Left forelimb (tissue), 1 donor: ENCODE data around the gene MACROH2A1.

Source experiments
- DNase-seq: peaks from one replicate; pipeline ENCODE4 v3.0.0-alpha.2; 2018; ENCODE audit warnings: low spot score

Gene MACROH2A1

DNA sequence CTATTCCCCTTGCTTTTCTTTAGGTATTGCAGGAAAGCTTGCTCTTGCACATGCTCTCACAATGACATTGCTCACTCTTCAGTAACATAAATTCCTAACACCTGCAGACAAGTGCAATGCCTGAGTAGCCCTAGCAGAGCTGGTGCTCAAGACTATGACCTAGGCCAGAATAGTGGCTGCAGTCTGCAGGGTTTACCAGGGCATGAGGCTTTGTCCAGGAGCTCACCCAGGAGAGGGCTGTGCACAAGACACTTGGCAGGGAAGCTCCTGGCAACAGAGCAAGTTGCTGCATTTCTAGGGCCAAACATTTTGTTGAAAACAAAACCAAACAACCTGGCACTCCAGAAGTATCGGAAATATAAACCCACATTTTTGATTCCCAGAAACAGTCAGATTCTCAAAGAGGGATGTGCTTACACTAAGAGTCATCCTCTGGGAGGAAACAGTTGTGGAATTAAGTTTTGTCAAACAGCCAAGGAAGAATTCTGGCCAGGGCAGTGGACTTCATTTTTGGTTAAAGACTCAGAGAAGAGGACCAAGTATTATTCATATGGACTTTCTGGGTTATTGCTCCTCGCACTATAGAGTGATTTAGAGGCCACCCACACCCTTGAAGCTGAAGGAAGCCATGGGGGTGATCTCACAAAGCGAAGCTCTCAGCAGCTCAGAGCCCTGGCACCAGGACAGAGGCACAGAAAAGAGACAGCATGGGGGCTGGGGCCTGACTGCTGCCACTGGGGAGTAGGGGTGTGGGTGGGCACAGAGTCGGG, 44.9 kb downstream of the MACROH2A1 start:
- no peak for DNase-seq

DNA sequence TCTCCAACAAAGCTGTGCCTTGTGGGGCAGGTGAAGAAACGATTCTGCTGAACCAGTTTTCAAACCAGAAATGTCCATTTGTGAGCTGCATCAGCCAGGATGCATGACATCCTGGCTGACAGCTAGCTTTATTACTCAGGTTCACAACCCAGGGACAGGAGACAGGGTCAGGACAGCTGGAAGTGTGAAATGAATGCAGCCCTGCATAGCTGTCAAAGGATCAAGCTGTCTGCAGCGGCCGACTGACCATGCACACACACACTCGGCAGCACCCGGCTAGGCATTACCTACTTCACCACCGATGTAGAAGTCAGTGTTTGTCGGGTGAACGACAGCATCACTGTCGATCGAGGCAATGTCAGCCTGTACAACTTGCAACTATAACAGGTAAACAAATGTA, 48.5 kb downstream of the MACROH2A1 start:
- no peak for DNase-seq

DNA sequence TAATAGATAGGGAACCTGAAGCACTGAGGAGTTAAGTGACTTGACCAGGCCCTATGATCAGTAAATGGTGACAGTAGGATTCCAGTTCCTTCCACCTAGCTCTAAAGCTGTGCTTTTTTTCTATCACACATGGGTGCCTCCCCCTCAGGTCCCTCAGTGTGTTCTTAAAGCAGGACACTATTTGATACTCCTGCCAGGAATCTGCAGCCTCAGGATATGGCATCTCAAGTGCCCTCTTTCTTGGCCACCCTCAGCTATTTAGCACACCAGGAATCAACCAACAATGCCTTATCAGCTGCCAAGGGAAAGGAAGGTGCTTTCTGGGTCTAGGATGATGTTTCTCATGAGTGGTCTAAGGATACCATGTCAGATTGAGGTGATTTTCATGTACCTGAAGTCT, 49.1 kb downstream of the MACROH2A1 start:
- DNase-seq = no peak

DNA sequence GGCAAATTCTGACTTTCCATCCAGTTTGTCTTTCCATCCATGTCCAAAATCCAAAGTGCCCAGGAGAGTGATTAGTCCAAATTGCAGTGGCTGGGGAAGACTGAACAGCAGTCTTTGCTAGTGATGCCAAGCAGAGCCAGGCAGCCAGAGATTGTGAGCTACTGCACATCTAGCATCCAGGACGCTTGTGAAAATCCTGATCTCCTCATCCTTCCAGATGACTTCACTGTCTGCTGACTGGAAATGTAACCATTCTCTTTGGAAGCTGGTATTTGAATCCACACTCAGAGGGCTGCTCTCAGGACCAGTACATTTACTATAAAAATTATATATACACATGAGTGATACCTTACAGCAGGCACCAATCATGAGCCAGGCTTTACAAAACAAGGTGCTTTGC, 49.6 kb downstream of the MACROH2A1 start:
- no peak for DNase-seq

DNA sequence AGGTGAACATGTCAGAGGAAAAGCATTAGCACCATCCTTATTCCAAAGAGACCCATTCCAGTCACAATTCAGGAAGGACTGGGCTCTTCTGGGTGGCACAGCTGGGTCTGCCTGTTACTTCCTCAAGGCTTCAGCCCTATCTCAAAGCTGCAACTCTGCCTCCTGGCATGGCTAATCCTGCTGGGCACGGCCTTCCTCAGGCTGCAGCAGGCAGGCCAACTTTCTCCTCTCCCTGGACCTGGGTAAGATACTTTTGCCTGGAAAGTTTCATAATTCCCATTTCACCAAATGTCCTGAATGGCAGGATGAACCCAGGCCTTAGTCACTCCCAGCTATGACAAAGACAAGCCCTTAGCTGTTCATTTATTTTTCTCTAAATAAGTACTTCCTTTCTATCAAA, 50.1 kb downstream of the MACROH2A1 start:
- DNase-seq = peak; percentile 55

DNA sequence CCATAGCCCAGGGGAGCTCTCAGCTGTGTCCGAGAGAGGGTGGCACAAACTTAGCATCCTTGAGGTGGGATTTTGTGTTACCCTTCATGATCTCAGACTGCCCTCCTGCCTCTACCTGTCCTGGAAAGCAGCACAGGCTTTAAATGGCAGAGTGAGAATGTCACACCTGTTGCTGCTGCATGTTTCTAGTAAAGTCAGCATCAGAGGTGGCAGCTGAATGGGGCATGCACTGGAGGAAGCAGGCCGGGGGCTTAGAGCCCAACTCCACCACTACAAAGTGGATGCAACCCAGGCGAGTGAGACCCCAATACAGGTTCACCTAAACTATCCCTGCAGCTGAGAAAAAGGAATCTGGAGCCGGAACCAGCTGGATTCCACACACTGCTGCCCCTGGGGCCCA, 51.6 kb downstream of the MACROH2A1 start:
- DNase-seq = peak; percentile 53

DNA sequence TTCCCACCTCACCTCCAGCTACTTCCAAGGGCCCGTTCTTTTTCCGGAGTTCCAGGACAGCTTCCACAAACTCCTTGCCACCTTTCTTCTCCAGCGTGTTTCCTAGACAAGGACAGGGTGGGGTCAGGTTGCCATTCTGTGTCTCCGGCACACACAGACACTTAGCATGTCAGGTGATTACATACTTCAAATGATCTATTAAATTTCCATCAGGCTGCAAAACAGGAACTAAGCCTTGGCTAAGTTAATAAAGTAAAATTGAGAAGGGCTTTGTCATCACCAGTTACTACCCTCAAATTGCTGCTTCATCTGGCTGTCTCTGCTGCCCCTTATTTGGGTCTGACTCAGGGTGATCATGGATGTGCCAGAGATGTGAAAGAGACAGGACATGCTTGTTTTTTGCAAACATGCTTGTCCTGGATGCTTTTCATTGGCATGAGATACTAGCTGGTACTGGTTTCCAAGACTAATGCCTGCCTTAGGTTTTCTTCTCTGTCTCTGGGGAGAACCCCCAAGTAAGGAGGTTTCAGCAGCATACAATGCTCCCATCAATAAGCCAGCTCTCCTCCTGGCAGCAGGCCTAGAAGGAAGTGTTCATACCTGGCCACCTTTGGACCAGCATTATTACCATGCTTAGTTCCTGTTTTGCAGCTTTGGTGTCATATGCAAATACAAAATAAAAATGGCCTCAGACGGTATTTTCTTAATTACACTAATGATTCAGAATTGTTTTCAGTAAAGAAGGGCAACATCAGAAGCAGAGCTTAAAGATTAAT, 52.9 kb downstream of the MACROH2A1 start:
- DNase-seq = no peak

DNA sequence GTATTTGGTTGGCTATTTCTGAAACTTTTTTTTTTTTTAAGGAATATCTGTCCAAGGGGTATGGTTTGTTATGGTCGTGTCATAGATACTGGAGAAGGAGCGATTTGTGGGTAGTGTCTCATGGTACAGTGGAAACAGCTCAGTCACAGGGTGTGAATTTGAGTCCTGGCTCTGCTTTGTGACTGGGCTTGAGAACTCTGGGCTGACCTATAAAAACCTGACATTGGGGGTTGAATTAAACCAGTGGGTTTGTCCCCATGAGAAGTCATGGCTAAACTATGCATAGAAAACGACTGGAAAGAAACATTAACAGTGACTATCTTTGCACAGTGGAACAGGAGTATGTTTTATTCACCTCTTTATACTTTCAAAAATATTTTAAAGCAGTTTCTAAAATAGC, 54.7 kb downstream of the MACROH2A1 start:
- no peak for DNase-seq

DNA sequence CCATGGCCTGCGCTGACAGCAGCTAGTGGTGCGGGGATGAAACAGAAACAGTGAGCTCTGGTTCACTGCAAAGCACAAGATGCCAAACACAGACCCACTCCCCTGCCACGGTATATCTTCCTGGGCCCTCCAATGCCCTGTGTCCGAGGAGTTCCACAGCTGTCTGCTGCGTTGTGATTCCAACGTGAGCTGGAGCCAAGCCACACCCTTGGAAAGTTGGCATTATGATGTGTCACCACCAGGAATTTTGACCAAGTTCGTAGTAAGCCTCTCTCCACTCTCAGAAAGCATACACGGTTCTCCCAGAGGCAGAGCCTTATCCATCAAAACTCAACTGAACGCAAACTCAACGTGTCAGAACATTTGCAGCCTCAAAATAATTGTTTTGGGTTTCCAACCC, 55.6 kb downstream of the MACROH2A1 start:
- DNase-seq = no peak

DNA sequence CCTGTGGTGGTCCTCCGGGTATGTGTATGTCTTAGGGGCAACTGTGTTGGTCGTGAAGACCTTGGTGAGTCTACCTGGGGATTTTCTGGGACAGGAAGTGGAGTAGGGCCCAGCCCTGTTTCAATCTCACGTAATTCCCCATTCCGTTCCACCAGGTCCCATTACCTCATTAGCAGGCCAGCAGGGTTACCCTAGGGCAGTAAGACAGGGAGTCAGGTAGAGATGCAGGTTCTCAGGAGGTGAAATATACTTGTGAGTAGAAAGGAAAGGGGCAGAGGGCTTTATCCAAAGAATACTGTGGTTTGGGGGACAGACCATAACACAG, 56.5 kb downstream of the MACROH2A1 start:
- DNase-seq = no peak

DNA sequence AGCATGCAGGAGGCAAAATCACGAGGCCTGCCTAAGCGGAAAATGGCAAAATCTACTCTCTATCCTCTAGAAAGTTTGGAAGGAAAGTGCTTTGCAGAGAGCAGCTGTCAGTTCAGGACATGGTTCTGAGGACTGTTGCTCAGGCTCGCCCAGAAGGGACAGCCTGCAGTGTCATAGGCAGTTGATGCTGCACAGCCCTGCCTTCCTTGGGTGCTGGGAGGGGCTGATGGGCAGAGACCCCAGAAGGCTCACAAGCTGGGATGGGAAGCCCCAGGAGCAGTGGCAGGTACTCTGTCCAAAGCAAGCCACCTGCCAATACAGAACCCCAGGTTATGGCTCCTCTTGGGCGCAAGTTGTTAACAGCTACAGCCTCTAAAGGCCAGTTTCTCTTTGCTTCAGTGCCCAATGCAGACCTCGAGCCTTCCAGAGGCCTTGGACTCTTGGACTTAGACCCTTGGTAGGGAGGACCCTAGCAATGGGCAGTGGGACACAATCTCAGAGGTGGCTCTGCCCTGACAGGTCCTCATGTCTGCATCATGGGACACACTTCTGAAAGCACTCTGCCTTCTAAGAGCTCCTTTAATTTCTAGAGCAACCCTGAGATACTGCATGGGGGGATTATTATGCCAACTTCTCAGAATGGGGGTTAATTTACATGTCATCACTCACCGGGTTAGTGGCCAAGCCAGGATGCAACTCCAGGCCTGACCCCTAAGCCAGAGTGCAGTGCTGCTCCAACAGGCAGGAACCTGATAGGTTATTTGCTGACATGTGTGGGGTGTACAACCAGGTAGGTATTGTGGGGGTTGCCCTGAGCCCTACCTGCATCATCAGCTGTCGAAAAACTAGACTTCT, 57.1 kb downstream of the MACROH2A1 start:
- no peak for DNase-seq

DNA sequence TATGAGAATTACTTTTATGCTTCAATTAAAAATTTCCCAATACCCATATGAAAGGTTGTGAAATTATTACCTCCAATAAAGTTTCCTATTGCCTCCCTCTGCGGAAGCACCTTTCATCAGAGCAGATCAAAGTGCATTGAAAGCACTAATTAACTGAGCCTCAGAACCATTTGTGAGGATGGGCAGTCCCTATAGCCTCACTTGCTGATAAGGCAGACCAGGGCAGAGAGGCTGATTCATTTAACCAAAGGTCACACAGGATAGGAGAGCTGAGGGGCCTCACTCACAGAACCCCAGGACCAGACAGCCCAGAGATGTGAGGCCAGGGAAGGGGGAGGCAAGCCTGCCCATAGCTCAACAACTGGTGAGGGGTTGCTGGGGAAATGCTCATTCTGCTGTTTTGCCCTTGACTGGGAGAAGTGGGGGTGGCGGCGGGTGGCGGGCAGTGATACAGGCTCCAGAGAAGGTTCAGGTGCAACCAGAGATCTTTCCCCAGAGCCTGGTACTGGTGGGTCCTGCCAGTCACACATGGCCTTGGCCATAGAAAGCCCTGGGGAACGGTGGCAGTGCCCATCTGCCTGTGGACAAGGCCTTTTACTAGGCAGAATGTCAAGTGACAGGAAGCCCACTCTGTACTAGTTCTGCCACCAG, 57.9 kb downstream of the MACROH2A1 start:
- no peak for DNase-seq

DNA sequence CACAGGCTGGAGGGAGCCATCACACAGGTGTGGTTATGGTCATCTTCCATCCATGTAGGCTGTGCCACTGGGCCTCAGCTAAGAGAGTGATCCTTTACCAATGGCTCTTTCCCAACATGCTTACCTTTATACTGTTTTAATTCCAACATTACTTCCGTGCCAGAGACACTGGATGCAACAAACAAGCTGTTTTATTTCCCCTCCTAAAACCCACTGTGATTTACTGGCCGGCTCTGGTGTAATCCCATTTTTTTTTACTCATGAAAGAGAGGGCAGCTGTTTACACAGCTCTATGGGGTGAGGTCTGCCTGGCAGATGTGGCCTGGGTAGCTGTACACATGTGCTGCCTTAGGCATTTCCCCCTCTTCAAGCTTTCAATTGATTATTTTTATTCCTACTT, 58.5 kb downstream of the MACROH2A1 start:
- DNase-seq = no peak

DNA sequence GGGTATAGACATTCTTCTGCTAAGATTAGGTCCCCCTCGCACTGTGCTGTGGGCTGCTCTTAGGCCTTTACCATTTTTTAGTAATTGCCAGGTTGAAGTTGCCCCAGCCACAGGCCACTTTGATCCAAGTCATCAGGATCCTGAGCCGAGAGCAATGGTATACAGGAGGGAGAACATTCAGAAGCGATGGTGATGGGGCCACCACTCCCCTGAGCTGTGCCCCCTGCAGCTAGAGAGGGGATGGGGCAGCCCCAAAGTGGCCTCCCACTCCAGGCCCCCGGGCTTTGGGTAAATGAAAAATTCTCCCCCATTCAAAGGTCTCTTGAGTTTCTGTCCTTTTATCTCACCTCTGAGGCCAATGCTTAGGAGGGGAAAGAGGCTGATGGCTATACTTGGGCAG, 59.4 kb downstream of the MACROH2A1 start:
- DNase-seq = no peak

DNA sequence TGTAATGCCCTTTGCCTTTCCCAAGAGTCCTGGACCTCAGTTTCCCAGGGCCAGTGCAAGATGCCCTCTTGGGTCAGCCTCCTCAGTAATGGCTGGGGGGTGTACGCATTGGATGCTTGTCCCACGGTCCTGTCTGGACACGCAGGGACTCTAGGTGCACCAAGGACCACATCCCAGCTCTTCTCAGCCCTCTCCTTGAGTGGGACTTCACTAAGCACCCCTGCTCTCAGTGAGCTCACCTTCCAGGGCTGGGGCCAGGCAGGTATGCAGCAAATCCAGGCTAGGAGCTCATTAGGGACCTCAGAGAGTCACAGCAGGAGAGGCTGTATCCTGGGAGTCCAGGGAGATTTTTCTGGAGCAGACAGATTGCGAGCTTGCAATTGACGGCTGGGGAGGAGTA, 59.8 kb downstream of the MACROH2A1 start:
- DNase-seq = no peak

DNA sequence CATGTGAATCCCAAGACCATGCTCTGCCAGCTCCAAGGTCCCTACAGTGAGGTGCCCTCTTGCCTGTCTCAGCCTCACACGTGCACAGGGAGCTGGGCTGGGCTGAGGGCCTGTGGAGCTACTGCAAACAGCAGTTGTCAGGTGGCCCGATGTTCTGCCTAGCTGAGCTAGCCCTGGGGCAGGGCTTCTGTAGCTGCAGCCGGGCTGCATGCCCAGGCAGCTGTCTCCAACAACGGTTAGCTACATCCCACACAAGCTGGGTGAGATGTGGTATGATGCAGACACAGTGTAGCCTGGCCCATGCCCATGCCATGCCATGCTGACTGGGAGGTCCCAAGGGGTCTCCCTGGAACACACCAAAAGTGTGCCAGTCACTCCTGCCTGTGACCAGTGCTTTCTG, 62.0 kb downstream of the MACROH2A1 start:
- DNase-seq = no peak

DNA sequence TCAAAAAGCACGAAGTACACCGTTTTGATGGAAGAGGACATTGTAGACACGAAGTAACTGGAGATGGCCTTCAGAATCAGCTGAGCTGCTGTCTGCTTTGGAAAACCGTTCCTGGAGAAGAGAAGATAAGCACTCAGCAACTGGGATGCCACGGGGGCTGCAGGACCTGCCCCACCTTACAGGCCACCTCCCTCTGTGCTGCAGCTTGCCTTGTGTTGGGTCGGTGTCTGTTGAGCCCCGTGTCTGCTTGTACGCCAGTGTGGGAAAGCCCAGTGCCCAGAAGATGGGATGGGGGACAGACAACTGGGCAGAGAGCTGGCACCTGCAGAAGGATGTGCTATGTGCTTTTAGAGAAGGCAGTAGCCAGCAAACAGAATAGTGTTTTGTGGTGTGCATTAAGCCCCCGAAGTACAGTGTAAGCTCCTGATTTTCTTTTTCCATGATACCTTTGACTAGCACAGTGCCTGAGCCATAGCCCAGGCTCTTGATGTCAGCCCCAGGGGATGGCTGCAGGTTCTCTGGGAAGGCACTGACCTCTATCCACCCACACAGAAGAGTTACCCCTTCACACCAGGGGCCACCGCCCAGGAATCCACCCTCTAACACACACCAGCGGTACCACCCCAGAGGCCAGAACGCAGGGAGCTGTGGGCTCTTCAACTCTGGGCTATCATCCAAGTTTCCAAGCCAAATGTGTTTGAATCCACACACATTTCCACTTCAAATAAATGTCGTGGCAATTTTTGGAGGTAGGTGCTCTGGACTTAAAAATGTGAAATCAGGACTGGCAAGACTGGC, 63.8 kb downstream of the MACROH2A1 start:
- no peak for DNase-seq

DNA sequence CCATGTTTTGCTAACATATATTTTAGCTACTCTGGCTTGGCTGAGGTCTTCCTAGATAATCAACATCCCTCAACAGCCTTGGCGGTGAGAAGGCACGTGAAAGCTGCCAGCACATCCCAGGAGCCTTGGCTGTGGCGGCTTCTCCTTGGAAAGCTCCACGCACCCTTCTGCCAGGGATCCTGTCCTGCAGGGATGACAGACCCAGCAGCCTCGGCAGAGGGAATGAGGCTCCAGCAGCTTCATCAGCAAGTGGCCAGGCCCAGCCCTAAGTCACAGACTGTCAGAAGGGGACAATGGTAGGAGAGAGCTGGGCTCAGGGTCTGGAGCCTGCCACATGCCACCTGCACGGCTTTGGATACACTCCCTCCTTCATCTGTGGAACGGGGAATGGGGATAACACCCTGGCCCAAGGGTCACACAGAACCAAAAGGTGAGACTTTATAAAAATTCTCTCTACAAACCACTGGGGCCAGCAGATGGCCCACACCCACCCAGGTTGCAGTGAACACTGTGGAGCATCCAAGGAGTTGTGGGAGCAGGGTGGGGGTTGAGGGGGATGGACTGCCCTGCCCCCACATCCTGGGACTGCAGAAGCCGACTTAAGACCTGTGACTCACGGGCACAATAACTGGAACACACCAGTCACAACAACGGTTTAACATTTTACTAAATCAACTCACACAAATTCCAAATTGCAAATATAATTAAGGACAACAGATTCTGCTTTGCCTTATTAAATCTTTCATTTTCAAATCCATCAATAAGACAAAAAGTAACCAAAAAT, 65.1 kb downstream of the MACROH2A1 start:
- DNase-seq = no peak

DNA sequence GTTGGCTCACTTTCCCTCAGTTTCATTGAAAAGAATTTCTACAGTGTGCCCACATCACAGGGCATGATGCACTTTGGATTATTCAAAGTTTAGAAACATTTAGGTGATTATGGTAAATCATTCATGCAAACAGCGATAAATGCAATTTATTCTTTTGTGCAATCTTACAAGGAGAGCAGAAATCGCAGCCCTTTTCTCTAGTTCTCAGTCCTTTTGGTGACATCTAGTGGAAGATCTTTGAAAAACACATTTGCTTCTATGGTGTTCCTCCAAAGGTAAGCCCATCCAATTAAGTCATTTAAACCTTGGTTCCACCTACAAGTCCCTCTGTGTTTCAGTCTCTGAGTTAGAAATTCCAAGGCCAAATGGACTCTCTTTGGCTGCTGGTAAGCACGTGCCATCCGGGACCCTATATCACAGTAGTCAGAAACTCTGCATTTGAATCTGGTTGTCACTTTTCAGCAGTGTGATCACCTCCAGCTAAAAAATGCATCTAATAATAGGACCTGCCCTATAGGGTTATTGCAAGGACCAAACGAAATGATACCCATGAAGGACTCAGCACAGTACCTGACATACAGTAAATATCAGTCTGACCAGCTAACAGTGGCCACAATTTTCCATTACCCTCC, 66.4 kb downstream of the MACROH2A1 start:
- DNase-seq = no peak

DNA sequence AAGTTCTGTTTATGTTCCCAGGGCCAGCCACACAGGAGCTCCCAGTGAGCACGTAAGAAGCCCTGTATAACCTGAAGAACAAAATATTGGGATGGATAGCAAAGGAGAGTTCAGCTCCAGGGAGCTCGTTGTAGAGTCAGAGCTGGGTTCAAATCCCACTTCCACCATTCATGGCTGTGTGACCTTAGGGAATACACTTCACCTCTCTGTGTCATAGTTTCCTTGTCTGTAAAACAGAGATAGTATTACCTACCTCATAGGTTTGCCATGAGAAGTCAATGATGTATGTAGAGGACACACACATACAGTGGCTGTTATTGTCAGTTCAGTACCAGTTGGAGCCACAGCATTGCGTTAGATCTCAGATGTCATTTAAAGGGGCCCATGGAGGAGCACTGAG, 67.4 kb downstream of the MACROH2A1 start:
- no peak for DNase-seq
